ENCODE data around the gene ADGRD2. TPM values are rescaled to one million over a fixed set of nuclear protein-coding genes. Genes with fewer than 3 reads are reported as not detected.

The ADGRD2 gene
- total and polyA plus RNA-seq, 9 of the 15 experiments (the other 6 are each of a cell fraction or from before 2014, with no cell fraction given) = not detected

- TF ChIP-seq SP1 (CRISPR knock-in tag; IDR thresholded peaks at IDR 0.05) (peak; percentile 94), BRD9 (IDR thresholded peaks at IDR 0.05; ENCODE audit: low read depth, partially characterized antibody) (no peak), ZNF175 (CRISPR knock-in tag; IDR thresholded peaks at IDR 0.05; ENCODE audit: low read depth) (no peak), PREB (CRISPR knock-in tag; IDR thresholded peaks at IDR 0.05) (no peak), ZNF212 (CRISPR knock-in tag; IDR thresholded peaks at IDR 0.05) (no peak), POLR2H (tag; IDR thresholded peaks at IDR 0.05; ENCODE audit: low read depth) (no peak), USF2 (CRISPR knock-in tag; IDR thresholded peaks at IDR 0.05) (no peak), CBX2 (IDR thresholded peaks at IDR 0.05; ENCODE audit: insufficient read depth, low read length, poor library complexity, severe bottlenecking) (no peak), IFI16 (CRISPR knock-in tag; IDR thresholded peaks at IDR 0.05) (no peak), PTBP1 (IDR thresholded peaks at IDR 0.05; ENCODE audit: low read depth, low read length) (no peak), FOXJ2 (tag; IDR thresholded peaks at IDR 0.05) (no peak), TEAD2 (tag; IDR thresholded peaks at IDR 0.05) (no peak), HOXB6 (CRISPR knock-in tag; IDR thresholded peaks at IDR 0.05; ENCODE audit: borderline replicate concordance) (no peak), SMARCC2 (IDR thresholded peaks at IDR 0.05; ENCODE audit: low read depth) (no peak), CHD4 (IDR thresholded peaks at IDR 0.05; ENCODE audit: insufficient read depth, insufficient replicate concordance, low read depth, low read length, poor library complexity, severe bottlenecking) (no peak), MLX (CRISPR knock-in tag; conservative IDR thresholded peaks at IDR 0.05) (no peak), SAP30 (IDR thresholded peaks at IDR 0.05; ENCODE audit: borderline replicate concordance, insufficient read depth, low read depth, low read length, poor library complexity, severe bottlenecking) (no peak)
Observed at GRCh38 chr9:124415102-124415851, 35.0 kb upstream of the ADGRD2 start, which contains the start of gene PSMB7 (continued).

Data from K562 (cell line).